ENCODE results near the gene SPATA31C2. TPM values are rescaled to one million over a fixed set of nuclear protein-coding genes. Genes with fewer than 3 reads are reported as not detected.

SPATA31C2 gene
- total RNA-seq, 1 experiment from 2014 or later, result 0.15 TPM

DNA sequence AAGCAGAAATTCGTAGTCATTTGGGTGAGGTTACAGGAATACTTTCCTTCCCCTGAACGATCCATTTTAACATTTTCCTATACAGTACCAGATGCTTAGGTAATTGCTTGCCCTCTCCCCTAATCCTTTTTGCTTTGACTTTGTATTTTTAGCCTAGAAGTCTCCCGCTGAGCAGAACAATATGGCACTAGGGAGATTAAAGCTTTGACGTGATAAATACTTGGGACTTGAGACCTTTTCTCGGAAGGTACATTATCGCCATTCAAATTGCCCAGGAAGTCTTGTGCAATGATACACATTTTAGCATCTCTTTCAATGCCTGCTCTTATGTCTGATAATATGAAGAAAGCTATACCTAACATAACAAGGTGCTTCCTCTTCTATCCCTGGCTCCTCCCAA is 22.9 kb upstream of the SPATA31C2 start:
- WGBS (ENCODE audit: extremely low coverage, insufficient read length, low lambda C conversion rate), result no CpG with 5 or more reads among the region's 6 CpGs
- Mint-ChIP-seq H3K4me1 (peaks cover 16 to 20% of the 10 kb centered on the region in 2 experiments), H3K27me3 (ENCODE audit: low read depth) (peaks cover 12% of the 10 kb centered on the region), H3K4me3 (no peak overlapping the region), H3K27ac (no peak overlapping the region), H3K9me3 (no peaks in the 10 kb centered on the region), H3K36me3 (ENCODE audit: insufficient read depth in 1 of 3, low read depth in 3 of 3) (no peaks in the 10 kb centered on the region; a peak in 1 of 7 replicates)
- H3K27me3 ChIP-seq (ENCODE audit: insufficient read depth, low read length), result no peaks in the 10 kb centered on the region
- H3K9me3 ChIP-seq (ENCODE audit: control insufficient read depth, low read depth, low read length), result no peaks in the 10 kb centered on the region
- no peak overlapping the region for H3K9ac ChIP-seq (ENCODE audit: extremely low read depth, insufficient read length, low read length)
- H4K5ac ChIP-seq (ENCODE audit: insufficient read length, low read depth, low read length), result no peak overlapping the region
- no peaks in the 10 kb centered on the region for H3K79me2 ChIP-seq (ENCODE audit: insufficient read depth, low read length)
- H4K20me1 ChIP-seq (ENCODE audit: control insufficient read depth, insufficient read depth, insufficient read length), result no peaks in the 10 kb centered on the region
- no peak overlapping the region for H2BK120ac ChIP-seq (ENCODE audit: low read depth, low read length, poor library complexity, severe bottlenecking)
- H3K56ac ChIP-seq (ENCODE audit: insufficient read length, low read depth, low read length), result no peak overlapping the region
- H2BK20ac ChIP-seq (ENCODE audit: low read depth, low read length, poor library complexity, severe bottlenecking), result no peak overlapping the region
- no peak overlapping the region for H2BK5ac ChIP-seq (ENCODE audit: insufficient read length, low read length)
- H3K14ac ChIP-seq (ENCODE audit: insufficient read depth, low read length), result no peak overlapping the region
- H3T11ph ChIP-seq (ENCODE audit: low read length), result no peak overlapping the region
- H3K18ac ChIP-seq (ENCODE audit: insufficient read length, low read depth, low read length), result no peak overlapping the region
- H3K23ac ChIP-seq (ENCODE audit: insufficient read length, low read depth, low read length), result no peak overlapping the region
- TF ChIP-seq, protein P1, sequence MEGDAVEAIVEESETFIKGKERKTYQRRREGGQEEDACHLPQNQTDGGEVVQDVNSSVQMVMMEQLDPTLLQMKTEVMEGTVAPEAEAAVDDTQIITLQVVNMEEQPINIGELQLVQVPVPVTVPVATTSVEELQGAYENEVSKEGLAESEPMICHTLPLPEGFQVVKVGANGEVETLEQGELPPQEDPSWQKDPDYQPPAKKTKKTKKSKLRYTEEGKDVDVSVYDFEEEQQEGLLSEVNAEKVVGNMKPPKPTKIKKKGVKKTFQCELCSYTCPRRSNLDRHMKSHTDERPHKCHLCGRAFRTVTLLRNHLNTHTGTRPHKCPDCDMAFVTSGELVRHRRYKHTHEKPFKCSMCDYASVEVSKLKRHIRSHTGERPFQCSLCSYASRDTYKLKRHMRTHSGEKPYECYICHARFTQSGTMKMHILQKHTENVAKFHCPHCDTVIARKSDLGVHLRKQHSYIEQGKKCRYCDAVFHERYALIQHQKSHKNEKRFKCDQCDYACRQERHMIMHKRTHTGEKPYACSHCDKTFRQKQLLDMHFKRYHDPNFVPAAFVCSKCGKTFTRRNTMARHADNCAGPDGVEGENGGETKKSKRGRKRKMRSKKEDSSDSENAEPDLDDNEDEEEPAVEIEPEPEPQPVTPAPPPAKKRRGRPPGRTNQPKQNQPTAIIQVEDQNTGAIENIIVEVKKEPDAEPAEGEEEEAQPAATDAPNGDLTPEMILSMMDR (conservative IDR thresholded peaks at IDR 0.05), result no peak
- no peak for DNase-seq
- no peak overlapping the region for H3K4me2 ChIP-seq (ENCODE audit: insufficient read depth, insufficient read length, low read length)
- H4K8ac ChIP-seq (replicated peaks; ENCODE audit: insufficient read length, low read depth, low read length), result no peak overlapping the region
- peaks cover 8% of the 10 kb centered on the region; the same call in 1 of the 2 replicates for H3K4me1 ChIP-seq (ENCODE audit: insufficient read depth, low read length)
- H2BK12ac ChIP-seq (ENCODE audit: insufficient read length, low read depth, low read length), result no peak overlapping the region
- H3K23me2 ChIP-seq (ENCODE audit: insufficient read length, low read depth, low read length, poor library complexity, severe bottlenecking), result no peaks in the 10 kb centered on the region
- no peak overlapping the region for H3K4ac ChIP-seq (ENCODE audit: low read depth, low read length)
- no peaks in the 10 kb centered on the region for H3K79me1 ChIP-seq (ENCODE audit: insufficient read depth, low read depth, low read length, poor library complexity, severe bottlenecking)
- H3K27ac ChIP-seq (ENCODE audit: insufficient read length, low read depth, low read length), result no peak overlapping the region
- H2AFZ ChIP-seq (ENCODE audit: low read length), result no peak overlapping the region
- no peak overlapping the region for H4K91ac ChIP-seq (ENCODE audit: insufficient read length, low read depth, low read length)
- H2BK15ac ChIP-seq (ENCODE audit: low read depth, low read length), result no peak overlapping the region
- H2AK5ac ChIP-seq (ENCODE audit: insufficient read length, low read length), result no peak overlapping the region

Data from H9 (cell line).